Urothelium cell line (cell line): Measurements from ENCODE around the gene DLG1.
A peak's percentile ranks its signal among the peaks of the same experiment; 100 is the strongest.
"Not testable (repeated sequence)": the region's sequence is repeated elsewhere in the genome, so short reads cannot be mapped to it uniquely, and the experiment has no call there.

Source experiments
- DNase-seq: peaks from one replicate; pipeline ENCODE4 v3.0.0; 2011; ENCODE audit warnings: low spot score, mixed read lengths
- FAIRE-seq: peaks from 2 replicates; lab custom pipeline; 2011; peaks lifted over from hg19 to GRCh38; lab: Jason Lieb, UNC

DLG1 gene

DNA sequence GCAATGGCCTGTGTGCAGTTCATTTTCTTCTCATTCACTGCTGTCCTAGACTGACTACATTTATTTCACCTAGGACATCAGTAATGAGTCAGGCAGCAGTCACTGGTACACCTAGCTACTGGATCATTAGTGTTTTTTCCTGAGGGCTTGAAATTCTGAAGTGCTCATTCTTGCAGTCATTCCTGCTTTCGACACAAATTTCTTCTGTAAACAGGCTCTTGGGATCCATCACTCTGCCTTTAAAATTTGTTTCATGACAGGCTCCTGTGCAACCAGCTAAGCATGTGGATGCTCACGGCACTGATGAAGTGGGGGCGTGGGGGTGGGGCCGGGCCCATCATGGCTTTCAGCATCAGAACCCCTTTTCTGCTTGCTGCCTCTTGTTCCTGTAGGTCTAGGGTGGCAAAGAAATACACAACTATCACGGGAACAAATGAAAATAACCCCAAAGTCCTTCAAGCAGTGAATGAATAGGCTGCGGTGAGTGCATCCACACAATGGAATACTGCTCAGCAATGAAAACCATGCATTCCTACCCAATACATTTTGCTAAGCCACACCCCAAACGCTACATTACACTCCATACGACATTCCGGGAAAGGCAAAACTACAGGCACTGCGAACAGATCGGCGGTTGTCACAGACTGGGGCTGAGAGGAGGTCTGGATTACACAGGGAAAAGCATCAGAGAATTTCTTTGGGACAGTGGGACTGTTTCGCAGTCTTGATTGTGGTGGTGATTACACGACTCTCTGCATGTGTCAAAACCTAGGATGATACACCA, 259.5 kb downstream of the DLG1 start:
- DNase-seq (no peak), FAIRE-seq (no peak)

DNA sequence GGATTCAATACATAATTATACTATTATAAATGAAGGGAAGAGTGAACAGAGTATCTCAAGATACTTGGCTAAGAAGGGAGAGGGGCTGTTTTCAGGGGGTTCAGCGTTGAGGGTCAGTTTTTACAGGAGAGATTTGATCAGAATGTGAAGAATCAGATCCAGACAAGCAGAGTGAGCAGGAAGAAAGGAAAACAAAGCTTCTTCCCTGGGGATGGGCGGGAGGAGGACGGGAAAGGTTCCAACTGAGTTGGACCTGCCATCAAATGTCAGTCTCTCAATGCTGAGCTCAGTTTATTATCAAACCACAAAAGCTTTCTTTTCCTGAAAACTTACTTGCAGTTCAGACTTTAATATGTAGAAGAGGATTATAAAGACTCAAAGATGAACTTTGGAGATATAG, 262.8 kb downstream of the DLG1 start:
- no peak for DNase-seq
- FAIRE-seq: no peak

DNA sequence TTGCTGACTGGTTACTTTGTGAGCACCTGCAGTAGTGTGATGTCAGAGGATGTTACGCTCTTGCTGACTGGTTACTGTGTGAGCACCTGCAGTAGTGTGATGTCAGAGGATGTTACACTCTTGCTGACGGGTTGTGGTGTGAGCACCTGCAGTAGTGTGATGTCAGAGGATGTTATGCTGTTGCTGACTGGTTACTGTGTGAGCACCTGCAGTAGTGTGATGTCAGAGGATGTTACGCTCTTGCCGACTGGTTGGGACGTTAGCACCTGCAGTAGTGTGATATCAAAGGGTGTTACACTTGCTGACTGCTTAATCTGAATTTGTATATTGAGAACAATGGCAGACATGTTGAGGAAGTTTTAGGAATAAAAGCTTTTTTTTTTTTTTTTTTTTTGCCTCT, 263.6 kb downstream of the DLG1 start:
- not testable (repeated sequence) for FAIRE-seq

DNA sequence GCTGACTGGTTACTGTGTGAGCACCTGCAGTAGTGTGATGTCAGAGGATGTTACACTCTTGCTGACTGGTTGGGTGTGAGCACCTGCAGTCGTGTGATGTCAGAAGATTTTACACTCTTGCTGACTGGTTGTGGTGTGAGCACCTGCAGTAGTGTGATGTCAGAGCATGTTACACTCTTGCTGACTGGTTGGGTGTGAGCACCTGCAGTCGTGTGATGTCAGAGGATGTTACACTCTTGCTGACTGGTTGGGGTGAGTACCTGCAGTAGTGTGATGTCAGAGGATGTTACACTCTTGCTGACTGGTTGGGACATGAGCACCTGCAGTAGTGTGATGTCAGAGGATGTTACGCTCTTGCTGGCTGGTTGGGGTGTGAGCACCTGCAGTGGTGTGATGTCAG, 264.6 kb downstream of the DLG1 start:
- peak; percentile 68 for FAIRE-seq
- not testable (repeated sequence) for DNase-seq

More for the DNA sequence above, 263.6 kb downstream of the DLG1 start:
- not testable (repeated sequence) for DNase-seq

DNA sequence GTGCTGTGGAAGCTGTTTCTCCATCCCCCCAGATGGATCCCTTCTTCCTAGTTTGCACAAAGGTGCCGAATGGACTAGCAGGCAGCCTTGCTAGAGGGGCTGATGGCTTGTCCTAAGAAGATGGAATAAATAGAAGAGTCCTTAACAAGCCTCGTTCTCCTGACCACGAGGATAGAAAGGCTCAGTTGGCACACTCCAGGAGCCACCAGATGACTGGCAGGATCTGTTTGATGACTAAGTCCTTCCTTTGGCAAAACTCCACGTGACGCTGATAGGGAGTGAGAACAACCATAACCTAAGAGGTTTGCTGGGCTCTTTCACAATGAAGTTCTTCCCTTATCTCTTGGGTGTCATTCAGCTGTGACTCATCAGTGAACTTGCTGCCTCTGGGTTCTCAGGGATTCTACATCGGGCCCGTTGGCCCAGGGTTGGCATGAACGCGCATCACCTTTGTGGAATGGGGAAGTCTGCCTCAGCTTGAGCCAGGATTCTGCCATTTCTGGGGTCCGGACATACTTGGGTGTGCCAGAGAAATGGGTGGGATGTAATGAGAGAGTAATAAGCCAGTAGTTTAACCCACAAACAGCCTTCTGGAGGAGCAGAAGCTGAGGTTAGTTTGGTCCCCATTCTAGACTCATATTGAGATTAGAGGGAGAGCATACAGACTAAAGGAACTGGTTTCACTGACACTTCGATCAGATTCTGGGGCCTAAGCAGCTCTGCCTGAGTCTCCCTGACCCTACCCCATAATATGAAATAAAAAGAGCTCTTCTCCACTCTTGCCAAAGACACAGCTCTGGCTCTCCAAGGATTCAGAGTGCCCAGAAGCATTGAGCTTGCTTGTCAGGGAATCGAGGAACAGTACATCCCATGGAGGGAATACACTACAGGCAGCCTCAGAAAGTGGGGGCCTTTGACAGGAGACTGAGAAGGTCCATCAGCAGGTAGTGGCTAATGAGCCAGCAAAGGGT, 266.8 kb downstream of the DLG1 start:
- DNase-seq (peak; percentile 88), FAIRE-seq (no peak)

DNA sequence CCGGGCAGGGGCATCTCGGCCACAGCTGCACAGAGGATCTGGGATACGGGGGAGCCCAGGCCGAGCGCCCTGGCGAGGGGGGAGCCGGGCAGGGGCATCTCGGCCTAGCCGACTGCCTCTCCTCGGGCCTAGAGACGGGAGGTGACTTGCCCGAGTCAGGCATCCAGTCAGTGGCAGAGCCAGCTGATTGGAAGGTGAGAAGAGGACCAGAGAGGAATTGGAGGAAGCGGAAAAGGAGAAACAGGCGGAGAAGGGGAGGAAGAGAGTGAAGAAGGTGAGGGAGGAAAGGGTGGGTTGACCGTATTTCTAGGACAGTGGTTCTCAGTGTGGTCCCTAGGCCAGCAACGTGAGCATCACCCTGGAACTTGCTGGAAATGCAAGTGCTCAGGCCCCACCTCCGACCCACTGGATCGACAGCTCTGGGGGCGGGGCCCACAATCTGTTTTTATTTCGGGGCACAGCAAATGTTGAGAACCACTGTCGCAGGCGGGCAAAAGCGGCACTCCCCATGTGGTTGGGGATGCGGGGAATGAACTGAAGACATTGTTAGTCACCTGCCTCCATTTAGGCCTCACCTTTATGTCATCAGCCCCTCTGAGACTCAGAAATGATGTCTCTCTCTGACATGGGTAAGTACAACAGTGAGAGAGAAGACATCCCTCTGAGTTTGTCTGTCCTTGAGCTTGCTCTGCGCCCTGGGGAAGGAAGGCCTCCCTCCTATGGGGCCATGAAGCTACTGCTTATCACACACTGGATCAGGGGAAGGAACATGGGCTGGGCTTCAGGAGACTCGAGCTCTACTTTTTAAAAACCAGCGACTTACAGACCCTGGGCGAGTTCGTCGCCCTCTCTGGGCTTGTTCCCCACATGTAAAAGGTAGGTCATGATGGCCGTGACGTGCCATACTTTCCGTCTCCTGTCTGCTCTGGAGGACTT, 267.8 kb downstream of the DLG1 start:
- FAIRE-seq (no peak), DNase-seq (no peak)

DNA sequence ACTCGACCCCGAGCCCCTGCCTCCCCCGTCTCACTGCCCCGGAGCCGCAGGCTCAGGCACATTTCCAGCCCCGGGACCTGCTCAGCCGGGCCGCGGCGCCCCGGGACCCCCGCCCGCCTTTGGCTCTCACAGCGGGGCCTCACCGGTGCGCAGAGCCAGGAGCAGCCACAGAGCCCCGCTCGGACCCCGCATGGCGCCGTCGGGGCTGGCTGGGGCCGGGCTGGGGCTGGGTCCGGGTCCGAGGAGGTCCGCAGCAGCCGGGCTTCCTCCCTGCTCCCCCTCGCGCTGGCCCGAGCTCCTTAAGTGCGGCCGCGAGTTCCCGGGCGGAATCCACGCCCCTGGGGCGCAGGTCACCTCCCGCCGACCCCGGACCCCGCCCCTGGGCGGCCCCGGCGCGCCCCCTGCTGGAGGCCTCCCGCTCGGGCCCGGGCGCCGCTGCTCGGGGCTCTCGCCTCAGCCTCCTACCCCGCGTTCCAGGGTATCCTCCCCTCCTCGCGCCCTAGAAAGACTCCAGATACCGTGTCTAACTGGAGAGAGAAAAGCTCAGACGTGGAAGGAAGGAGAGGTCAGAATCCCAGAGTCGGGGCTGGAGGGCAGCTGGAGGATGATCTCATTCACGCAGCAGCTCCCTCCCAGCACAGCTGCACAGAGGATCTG, 268.8 kb downstream of the DLG1 start, which contains the start of gene MELTF:
MELTF (minus strand) TSS at position 307 of the 657 bp plus-strand sequence; CDS start at position 192, 115 bp downstream.
- DNase-seq: peak; percentile 94
- no peak for FAIRE-seq

DNA sequence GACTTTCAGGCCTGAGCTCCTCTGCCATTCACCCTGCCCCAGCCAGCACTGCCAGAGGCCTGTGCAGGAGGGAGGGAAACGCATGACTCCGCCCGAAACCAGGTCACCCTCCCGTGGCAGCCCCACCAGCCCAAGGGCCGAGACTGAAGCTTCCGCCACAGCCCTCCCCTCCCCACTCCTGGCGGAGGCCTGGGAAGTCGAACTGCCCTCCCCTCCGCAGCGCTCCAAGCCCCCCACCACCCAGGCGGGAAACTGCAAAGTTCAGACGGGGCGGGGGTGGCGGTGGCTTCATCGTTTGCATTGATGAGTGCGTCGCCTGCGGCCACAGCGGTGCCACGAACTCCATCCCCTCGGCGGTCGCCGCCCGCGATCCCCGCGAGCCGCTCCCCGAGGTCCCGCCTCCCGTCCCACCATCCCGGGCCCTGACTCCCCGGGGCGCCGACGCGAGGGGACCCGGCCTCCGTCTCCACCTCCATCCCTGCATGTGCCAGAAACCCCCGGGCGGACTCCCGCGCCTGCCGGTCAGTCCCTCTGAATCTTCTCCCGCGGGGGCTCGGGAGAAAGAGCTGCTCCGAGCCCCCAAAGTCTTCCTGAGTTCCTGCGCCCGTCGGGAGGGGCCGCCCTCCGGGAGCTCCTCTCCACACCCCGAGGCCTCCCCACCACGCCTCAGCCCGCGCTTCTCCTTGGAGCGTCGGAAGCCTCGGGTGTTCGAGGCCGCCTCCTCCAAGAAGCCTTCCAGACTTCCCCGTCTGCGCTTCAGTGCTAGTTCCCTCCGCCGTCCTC, 269.5 kb downstream of the DLG1 start:
- DNase-seq (peak; percentile 34), FAIRE-seq (no peak)

DNA sequence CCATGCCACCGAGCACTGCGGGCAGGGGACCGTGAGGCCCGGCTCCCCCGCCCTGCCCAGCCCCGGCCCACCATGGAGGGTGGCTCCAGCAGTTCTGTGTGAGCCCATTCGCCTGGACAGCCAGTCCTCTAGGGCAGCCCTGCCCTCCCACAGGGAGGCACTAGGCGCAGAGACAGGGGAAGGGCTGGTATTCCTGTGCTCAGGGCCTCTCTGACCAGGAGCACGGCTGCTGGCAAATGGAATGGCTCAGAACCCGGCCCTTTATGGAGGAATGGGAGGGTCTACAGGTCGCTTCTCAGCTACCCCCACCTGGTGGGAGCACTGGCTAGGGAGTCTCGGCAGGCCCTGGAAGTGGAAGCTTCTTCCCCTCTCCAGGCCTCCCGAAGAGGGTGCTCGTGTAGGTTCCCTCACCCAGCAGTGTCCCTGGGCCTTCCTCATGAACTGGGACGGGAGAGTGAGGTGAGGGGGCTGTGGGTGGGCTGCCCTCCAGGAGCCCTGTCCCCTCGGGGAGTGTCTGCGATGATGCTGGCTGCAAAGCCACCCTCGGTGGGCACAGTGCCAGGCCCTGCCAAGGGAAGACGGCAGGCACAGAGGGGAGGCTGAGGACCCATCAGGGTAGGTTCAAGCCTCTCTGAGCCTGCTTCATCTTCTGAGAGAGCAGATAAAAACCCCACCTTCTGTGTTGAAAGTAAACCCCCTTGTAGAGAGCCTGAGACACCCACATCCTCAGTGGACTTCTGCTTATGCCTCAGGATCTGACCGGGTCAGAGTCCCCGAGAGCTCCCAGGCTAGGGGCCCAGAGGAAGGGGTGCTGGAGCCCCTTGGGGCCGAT, 270.3 kb downstream of the DLG1 start:
- FAIRE-seq (no peak), DNase-seq (peak; percentile 12)

DNA sequence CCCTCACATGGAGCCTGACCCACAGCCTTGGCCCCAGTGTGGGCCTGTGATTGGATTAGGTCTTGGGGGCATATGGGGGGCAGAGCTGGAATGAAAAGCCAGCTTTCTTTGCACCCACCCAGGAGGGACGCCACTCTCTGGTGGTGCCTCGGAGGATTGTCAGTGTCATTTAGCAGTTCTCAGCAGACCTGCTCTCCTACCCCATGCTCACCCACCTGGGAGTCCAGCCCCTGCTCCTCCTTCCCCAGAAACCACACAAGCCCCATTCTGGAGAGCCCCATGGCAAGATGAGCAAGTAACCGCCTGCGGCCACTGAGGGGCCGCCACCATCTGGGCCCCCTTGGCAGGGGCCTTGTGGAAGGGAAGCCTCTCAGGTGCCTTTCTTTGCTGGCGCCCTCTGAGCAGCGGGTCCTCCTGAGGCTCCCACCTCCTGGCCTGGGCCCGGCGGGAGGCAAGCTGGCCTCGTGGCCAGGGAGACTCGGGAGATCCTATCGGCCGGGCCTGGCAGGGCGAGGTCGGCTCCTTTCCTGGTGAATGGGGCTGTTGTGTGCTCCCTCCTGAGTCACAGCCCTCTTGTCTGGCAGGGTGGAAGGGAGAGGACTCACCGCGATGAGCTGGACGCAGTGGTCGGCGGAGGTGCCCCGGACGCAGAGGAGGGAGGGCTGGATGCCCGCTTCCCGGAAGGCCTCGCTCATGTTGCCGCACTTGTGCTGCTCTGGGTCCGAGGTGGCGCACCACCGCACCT, 271.1 kb downstream of the DLG1 start:
- no peak for FAIRE-seq
- peak; percentile 59 for DNase-seq

DNA sequence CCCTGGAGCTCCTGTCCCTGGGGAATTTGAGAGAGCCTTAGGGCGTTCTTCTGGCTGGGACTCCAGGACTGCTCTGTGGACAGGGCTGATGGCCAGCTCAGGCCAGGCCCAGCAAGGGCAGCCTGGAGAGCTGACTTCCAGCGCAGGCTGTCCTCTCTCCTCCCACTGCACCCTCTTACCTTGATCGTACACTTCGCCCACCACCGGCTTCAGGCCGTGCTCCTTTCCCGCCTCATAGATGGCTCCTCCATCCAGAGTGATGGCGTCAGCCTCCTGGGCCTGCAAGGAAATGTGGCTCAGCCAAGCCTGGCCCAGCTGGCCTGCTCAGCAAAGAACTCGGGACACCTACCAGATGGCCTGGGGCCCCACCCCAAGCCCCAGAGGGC, 271.9 kb downstream of the DLG1 start:
- DNase-seq: no peak
- FAIRE-seq: no peak

DNA sequence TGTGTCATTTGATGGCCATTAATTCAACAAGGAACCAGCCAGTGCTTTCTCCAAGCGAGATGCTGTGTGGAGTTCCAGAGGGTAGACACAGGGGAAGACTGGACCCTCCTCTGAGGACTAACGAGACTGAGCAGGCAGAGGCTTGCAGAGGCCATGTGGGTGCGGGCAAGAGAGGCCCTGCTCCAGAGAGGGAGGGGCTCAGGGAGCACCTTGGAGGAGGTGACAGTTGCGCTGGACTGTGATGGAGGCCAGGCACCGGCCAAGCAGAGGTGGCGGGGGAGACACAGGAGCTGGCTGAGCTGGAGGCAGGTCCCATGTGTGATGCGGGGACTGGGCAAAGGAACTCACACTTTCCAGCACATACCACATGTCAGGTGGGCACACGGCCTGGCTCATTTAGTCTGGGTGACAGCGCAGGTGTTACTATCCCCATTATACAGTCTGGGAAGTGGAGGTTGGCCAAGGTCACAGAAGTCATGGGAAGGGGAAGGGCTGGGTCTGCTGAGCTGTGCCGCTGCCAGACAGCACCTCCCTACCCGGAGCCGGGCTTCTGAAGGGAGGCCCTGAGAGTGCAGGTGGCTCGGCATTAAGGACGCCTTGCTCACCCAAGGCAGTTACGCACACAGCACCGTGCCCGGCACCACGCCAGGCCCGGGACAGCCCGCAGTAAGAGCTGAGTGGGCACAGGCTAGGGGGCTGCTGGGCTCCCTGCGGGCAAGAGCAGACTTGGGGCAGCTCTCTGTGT, 272.5 kb downstream of the DLG1 start:
- DNase-seq: no peak
- FAIRE-seq: no peak

DNA sequence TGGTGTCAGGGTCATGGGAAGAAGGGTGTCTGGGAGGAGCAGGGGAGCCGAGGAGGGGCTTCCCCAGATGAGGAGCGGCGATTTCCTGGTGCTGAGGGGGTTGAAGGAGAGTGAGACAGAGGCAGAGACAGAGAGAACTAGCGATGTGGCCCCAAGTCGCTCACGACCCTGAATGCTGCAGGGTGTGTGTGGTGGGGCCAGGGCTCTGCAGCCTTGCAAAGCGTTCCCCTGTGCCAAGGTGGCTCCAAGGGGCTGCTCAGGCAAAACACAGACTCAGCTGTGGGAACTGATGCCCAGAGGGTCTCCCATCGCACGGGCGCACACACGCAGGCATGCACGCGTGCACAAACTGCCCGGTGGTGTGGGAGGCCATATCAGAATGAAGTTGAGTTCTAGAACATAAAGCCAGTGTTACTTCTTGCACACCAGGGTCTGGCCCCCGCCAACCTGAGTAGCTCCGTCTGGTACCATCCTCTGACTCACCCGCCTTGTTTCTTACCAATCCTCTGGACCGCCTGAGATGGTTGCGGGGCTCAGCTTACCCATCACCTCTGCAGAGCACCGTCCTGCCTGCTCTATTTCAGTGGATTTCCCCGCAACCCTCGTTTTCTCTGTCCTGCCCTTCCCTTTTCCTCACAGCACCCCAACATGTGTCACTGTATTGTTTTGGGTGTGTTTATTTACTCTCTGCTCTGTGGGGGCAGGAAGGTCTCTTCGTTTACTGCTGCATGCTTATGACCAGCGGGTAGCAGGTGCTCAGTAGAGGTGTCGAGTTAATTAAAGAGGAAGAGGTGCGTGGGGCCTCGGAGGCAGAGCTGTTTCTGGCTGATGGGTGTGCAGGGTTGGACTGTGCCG, 273.3 kb downstream of the DLG1 start:
- no peak for DNase-seq
- no peak for FAIRE-seq

DNA sequence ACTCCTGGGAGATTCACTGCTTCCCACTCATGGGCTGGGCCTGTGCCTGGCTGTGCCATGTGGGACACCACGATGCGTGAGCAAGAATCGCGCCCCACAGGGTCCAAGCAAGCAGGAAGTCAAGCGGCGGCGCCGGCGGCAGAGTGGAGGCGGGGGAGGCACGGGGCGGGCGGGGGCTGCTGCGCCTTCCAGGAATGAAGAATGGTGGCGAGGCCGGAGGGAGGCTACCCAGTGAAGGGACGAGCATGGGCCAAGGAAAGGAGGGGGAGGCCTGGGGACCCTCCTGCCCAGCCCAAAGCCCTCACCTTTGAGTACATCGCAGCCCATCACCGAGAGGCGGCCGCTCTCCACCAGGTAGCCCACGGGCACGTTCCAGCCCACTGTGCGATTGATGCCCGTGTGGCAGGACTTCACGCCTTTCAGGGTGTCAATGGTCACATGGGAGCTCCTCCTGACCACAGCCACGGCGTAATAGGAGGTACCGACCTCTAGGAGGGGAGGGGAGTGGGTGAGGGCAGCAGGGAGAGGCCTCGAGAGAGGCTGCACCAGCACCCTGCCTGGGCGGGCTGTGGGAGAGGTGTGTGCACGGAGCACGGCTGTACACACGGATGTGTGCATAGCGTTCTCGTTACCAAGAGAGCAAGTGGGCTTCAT, 274.3 kb downstream of the DLG1 start:
- DNase-seq (no peak), FAIRE-seq (no peak)

DNA sequence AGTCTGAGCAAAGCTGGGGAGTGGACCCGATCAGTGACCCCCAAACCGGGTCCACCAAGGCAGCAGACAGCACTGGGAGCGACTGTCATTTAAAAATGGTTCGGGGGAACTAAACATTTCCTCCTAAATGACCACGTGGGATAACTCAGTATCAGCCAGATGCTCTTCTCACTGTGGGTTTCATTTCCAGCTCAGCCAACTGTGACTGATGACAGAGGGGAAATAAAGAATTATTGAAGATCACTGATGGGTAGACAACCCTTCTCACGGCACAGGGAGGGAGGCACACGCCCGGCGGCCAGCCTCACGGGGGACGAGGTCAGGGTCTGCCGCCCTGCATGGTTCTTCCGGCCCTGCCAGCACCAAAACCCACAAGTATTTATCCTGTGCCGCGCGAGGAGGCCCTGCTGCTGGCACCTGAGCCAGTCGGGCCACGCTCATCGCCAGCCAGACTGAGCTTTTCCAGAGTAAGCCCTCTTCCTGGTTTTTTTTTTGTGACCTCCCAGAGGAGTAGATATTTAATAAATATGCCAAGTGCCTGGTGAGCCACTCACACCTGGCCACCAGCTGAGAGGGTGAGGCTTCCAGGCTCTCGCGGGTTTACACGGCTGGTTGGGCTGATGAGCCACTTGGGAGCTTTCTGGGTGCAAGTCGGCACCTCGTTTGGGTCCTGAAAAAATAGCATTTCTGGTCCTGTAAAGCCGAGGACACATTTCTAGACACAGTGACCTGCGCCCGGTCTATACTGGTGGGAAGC, 275.0 kb downstream of the DLG1 start:
- FAIRE-seq (no peak), DNase-seq (no peak)
